GM19043 (cell line): ENCODE data around the gene NLGN2.

Experiments used
- ATAC-seq: cut with Tn5 transposase; IDR thresholded peaks from one replicate; pipeline ENCODE4 v1.9.1; 2021; ENCODE audit warnings: low read depth; ENCODE audit not compliant: unreplicated experiment

Gene NLGN2

DNA sequence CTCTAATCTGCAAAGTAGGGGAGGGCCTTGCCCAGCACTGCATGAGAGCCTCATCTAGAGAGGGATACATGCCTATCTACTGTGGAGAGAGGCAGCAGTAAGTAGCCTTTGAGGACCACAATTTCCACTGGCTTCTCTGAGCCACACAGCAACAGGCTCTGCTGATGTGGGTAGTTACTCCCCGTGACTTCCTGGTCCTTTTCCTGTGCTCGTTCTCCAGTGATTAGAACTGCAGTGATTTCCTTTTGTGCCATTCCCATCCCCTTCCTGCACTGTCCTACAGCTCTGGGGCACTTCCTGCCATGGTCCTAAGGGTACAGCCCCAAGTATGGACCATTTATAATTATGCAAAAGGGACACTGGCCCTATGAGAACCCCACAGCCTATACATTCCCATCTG, 16.3 kb upstream of the NLGN2 start:
- ATAC-seq: no peak

DNA sequence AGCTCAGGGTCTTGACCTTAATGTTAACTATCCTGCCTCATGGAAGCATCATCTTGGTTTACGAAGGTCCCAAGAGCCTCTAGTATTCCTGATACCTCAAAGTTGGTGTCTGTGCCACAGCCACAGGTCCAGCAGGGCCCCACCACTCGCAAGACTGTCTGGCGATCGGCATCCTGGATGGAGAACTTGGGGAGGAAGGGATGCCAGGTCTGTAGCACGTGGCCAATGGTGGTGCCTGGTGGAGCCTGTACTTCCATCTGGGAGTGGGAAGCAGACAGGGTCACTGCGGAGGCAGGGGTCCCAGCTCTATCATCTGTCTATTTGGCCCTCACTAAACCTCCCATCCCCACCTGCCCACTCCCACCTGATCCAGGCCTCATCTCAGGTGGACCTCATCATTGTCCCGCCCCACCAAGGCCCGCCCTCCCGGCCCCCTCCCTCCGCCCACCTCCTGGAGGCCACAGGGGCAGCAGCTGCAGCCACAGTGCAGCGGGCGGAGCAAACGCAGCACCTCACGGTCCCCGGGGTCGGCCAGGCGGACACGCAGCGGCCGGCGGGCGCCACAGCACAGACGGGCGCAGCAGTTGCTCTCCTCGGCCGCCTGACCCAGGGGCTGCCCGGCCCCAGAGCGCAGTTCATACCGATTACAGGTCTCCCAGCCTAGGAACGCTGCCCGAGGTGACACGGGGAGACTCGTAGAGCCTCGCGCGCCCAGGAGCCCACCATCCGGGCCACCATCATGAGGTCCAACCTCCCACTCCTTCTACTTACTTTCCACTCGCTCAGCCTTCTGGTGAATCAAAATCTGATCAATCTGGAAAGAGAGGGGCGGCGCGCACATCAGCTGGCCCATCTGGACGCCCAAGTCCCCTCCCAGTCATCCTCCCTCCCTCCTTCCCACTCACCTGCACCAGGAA, 14.7 kb upstream of the NLGN2 start:
- ATAC-seq: no peak

DNA sequence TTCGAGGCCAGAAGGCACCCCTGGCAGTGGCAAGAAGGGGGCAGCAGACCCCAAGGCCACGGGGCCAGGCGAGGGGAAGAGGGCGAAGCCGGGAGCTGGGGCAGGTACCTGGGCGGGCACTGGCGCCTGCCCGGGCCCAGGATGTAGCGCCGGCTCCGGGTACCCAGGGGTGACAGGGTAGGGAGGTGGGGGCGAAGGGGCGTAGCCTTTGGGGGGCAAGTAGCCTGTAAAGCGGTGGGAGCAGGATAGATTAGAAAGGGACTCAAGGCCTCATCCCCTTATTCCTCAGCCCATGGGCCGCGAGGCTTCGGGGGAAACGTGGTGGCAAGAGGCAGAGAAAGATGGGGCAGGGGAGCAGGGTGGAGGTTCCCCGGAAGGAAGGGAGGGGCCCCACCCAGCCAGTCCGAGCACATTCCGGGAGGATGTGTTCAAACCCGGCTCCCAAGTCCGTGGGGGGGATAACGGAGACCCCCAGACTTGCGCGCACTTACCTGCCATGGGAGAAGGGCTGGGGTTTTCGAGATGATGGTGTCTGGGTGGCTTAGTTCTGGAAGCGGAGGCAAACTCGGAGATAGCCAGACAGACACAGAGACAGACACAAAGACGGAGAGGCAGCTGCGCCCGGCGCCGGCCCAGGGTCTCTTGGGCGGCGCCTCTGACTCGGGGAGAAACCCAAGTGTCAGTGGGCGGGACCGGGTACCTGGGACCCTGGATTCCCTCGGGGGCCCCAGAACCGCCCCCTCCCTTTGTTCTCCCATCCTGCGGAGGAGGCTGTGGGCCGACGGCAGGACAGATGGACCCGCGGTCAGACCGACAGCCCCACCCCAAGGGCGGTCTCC, 13.8 kb upstream of the NLGN2 start:
- ATAC-seq: no peak

- ATAC-seq: no peak
Measured at GRCh38 chr17:7394452-7395191, 13.0 kb upstream of the NLGN2 start, which contains the start of gene PLSCR3. Gene PLSCR3, minus strand, starts transcription at chr17:7394525. Its CDS starts 415 bp downstream, at chr17:7394110.

GRCh38 chr17:7396147-7396546, 11.5 kb upstream of the NLGN2 start:
- ATAC-seq: no peak

- no peak for ATAC-seq
Measured at GRCh38 chr17:7398612-7399011, 9.0 kb upstream of the NLGN2 start.

GRCh38 chr17:7403043-7403726, 4.5 kb upstream of the NLGN2 start:
- ATAC-seq: no peak

DNA sequence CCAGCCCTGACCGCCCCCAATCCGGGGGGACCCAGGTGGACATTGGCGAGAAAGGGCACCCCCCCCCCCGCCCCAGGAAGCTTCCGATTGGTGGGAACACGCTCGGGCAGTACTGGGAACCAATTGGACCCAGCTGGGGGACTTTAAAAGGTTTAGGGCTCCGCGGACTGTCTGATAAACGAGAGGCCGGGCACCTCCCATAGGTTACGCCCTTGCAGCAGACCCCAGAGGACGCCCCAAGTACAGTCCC, 4.0 kb upstream of the NLGN2 start:
- no peak for ATAC-seq

DNA sequence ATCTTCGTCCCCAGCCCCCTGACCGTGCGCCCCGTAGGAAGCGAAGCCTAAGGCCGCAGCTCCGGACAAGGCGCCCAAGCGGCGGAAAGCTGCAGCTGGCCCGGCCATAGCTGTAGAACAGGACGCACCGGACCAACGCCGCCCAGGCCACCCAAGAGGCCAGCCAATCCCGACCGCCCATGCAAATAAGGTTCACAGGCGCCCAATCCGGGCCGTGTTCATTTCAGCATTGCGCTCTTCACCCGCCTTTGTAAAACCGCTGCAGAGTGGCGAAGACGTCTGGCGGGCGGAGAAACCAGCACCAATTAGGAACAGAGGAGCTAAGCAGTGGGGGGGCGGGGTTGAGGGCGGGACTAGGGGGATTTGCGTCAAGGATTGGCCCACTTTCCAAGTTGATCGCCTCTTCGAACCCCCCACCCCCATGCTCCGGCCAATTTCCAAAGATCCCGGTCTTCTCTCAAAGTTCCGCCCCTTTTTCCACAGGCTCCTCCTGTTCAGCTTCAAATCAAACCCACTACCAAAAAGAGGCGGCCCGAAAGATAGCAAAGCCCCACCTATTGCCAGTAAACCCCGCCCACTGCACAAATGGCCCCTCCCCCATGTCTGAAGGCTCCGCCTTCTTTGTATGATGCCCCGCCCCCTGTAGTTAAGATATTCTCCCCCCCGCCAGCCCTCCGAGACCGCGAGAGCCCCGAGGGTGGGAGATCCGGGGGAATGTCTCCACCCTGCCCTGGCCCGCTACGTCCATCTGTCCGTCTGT, 3.5 kb upstream of the NLGN2 start, which contains the start of gene TMEM256:
Gene TMEM256 (minus strand): TSS at position 121 of the 760 bp plus-strand sequence. CDS start 13 bp downstream, at position 108.
- peak; percentile 94 for ATAC-seq

DNA sequence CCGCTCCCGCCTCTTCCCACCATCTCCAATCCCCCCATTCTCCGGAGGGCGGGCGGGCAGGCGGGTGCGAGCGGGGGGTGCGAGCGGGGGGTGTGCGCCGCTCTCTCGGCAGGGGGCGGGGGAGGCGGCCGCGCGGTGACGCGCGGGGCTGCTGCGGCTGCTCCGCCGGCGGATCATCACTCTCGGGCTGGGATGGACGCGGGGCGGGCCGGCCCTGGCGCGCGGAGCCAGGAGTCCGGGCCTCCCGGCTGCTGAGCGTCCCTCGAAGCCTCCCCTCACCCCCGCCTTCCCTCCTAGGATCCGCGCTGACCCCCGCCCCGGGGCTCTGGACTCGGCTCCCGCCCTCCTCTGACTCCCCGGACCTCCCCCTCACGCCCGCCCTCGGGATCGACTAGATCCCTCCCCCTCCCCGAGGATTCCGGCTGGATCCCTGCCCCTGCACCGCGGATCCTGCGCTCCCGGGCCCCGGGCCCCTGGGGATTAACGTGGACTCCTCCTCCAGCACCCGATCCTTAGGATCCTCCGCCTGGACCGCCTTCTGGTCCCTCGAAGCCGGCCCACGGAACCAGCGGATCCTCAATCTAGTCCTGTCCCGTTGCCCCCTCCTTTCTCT, 2.8 kb upstream of the NLGN2 start:
- ATAC-seq: no peak

- no peak for ATAC-seq
Measured at GRCh38 chr17:7405350-7406234, 2.1 kb upstream of the NLGN2 start.

DNA sequence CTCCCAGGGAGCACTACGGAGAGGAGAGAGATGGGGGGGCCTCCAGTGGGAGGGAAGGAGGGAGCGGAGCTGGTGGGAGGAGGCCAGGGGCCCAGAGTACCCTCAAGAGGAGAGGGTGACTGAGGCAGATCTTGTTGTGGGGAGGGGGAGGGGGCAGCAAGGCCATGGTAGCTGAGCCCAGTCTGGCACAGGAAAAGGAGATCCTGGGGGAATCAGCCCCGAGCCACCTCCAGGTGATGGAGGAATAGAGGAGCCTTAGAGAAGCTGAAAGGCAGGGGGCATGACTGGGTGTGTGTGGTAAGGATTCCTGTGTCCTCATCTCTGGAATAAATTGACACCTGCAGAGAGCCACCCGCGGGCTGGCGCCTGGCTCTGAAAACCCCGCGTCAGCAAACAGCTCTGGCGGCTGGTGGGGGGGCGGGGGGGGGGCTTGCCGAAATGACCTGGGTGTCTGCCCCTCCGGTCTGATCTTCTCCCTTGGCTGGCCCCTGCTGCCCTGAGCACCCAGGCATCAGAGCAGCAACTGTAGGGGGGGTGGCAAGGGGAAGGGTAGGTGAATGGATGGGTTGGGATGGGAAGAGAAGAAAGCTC, 1.3 kb upstream of the NLGN2 start:
- no peak for ATAC-seq

- ATAC-seq: no peak
Measured at GRCh38 chr17:7407082-7407481, 563 bp upstream of the NLGN2 start.

DNA sequence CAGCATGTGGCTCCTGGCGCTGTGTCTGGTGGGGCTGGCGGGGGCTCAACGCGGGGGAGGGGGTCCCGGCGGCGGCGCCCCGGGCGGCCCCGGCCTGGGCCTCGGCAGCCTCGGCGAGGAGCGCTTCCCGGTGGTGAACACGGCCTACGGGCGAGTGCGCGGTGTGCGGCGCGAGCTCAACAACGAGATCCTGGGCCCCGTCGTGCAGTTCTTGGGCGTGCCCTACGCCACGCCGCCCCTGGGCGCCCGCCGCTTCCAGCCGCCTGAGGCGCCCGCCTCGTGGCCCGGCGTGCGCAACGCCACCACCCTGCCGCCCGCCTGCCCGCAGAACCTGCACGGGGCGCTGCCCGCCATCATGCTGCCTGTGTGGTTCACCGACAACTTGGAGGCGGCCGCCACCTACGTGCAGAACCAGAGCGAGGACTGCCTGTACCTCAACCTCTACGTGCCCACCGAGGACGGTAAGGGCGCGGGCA, 645 bp downstream of the NLGN2 start:
- no peak for ATAC-seq

- no peak for ATAC-seq
Measured at GRCh38 chr17:7408863-7409262, 1.2 kb downstream of the NLGN2 start.

GRCh38 chr17:7409716-7410115, 2.1 kb downstream of the NLGN2 start:
- ATAC-seq: no peak

DNA sequence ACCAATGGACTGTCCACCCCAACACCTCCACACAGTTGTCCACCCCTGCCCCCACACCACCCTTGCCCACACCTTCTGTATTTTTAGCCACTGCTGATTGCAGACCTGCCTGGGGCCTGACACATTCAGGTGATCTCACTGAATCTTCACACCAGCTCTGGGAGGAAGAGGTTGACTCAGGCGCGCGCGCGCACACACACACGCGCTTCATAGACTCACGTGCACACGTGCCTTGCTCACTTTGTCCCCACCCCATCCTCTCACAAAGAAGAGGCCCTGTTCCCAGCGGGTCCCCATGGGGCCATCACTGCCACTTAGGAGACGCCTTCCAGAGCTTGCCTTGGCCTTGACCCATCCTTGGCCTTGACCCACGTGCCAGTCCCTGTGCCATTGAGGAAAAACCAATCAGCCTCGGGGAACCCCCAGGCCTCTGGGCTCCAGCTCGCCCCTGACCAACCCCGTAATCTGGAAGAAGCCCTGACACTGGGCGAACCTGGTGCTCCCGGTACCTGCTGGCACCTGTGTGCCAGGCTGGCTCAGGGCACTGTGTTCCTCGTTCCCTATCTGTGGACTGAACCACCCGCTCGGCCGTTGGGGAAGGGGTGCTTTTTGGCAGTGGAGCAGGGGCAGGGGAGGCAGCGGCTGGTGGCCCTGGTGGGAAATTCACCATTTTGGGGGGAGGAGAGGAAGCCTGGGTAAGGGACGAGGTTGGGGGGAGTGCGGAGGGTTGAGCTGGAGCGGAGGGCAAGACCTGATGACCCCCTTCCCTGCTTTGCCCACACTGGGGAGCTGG, 3.2 kb downstream of the NLGN2 start:
- ATAC-seq: no peak
